ENCODE results near the gene KAT8.

KAT8 gene

GRCh38 chr16:31135535-31136286 is 18.2 kb downstream of the KAT8 start, which contains the start of gene PRSS8:
PRSS8 (minus strand) TSS chr16:31135727; CDS start chr16:31135498, 229 bp downstream.
- Histone ChIP-seq H3K4me1 (ENCODE audit: control insufficient read depth, insufficient read depth, low read length) (peaks cover 11% of the 10 kb centered on the region; the same call in 1 of the 2 replicates), H3K36me3 (ENCODE audit: control insufficient read depth in 2 of 2, insufficient read depth in 1 of 2, low read length in 2 of 2) (peaks cover 0 to 22% of the 10 kb centered on the region in 2 experiments; a peak in 1 of 3 replicates), H3K9me3 (ENCODE audit: control insufficient read depth, insufficient read depth, low read depth, low read length) (no peaks in the 10 kb centered on the region), H3K4me3 (ENCODE audit: low read depth, low read length) (no peak within 1 kb of the TSS), H3K27ac (ENCODE audit: extremely low read depth, low read depth, low read length) (no peak within 1 kb of the TSS)
- CTCF ChIA-PET, result interaction anchor here (0.6 to 1.0 kb wide), 3 partner anchors 137 to 450 kb away, joined by 3 to 4 read pairs (median 4); partner anchors contain the start of gene HSD3B7
- POLR2A ChIA-PET, result interaction anchor here (1.0 to 2.2 kb wide), 4 partner anchors 8 to 45 kb away, joined by 3 to 11 read pairs (median 5); partner anchors contain the start of genes FUS and KAT8
- TF ChIP-seq ZNF140 (tag by site-specific recombination; IDR thresholded peaks at IDR 0.05) (no peak), ZSCAN23 (tag by site-specific recombination; IDR thresholded peaks at IDR 0.05) (no peak), ZNF114 (tag by site-specific recombination; IDR thresholded peaks at IDR 0.05) (no peak), ZNF560 (tag by site-specific recombination; IDR thresholded peaks at IDR 0.05; ENCODE audit: borderline replicate concordance) (no peak), SP3 (tag by site-specific recombination; IDR thresholded peaks at IDR 0.05) (peak; percentile 46; the same call in 1 of the 2 replicates), GLI4 (tag by site-specific recombination; IDR thresholded peaks at IDR 0.05) (no peak), ZNF843 (tag by site-specific recombination; IDR thresholded peaks at IDR 0.05) (no peak), ZNF654 (tag by site-specific recombination; IDR thresholded peaks at IDR 0.05; ENCODE audit: low read depth) (no peak), TSHZ1 (tag by site-specific recombination; IDR thresholded peaks at IDR 0.05; ENCODE audit: borderline replicate concordance) (no peak), KLF7 (tag by site-specific recombination; IDR thresholded peaks at IDR 0.05; ENCODE audit: borderline replicate concordance) (no peak), ZFP37 (tag by site-specific recombination; IDR thresholded peaks at IDR 0.05) (no peak), ZNF501 (tag by site-specific recombination; IDR thresholded peaks at IDR 0.05) (no peak), ZNF623 (tag by site-specific recombination; IDR thresholded peaks at IDR 0.05) (no peak), ZBTB11 (tag by site-specific recombination; conservative IDR thresholded peaks at IDR 0.05; ENCODE audit: low read depth) (no peak), ZNF664 (tag by site-specific recombination; IDR thresholded peaks at IDR 0.05) (no peak), ZNF121 (tag by site-specific recombination; IDR thresholded peaks at IDR 0.05) (no peak), ZNF571 (tag by site-specific recombination; IDR thresholded peaks at IDR 0.05) (no peak), ZXDB (tag by site-specific recombination; IDR thresholded peaks at IDR 0.05) (no peak), ZBTB1 (tag by site-specific recombination; IDR thresholded peaks at IDR 0.05) (no peak), SP2 (tag by site-specific recombination; IDR thresholded peaks at IDR 0.05) (peak; percentile 42), ZNF169 (tag by site-specific recombination; IDR thresholded peaks at IDR 0.05) (no peak; the same call in 1 of the 2 replicates), HOXD13 (CRISPR knock-in tag; IDR thresholded peaks at IDR 0.05; ENCODE audit: borderline replicate concordance) (no peak), ZNF600 (tag by site-specific recombination; IDR thresholded peaks at IDR 0.05) (peak; percentile 52), RBAK (tag by site-specific recombination; IDR thresholded peaks at IDR 0.05) (no peak)
- TF ChIP-seq, protein P1, sequence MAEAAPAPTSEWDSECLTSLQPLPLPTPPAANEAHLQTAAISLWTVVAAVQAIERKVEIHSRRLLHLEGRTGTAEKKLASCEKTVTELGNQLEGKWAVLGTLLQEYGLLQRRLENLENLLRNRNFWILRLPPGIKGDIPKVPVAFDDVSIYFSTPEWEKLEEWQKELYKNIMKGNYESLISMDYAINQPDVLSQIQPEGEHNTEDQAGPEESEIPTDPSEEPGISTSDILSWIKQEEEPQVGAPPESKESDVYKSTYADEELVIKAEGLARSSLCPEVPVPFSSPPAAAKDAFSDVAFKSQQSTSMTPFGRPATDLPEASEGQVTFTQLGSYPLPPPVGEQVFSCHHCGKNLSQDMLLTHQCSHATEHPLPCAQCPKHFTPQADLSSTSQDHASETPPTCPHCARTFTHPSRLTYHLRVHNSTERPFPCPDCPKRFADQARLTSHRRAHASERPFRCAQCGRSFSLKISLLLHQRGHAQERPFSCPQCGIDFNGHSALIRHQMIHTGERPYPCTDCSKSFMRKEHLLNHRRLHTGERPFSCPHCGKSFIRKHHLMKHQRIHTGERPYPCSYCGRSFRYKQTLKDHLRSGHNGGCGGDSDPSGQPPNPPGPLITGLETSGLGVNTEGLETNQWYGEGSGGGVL (tag by site-specific recombination; IDR thresholded peaks at IDR 0.05), result no peak
- TF ChIP-seq, protein P2, sequence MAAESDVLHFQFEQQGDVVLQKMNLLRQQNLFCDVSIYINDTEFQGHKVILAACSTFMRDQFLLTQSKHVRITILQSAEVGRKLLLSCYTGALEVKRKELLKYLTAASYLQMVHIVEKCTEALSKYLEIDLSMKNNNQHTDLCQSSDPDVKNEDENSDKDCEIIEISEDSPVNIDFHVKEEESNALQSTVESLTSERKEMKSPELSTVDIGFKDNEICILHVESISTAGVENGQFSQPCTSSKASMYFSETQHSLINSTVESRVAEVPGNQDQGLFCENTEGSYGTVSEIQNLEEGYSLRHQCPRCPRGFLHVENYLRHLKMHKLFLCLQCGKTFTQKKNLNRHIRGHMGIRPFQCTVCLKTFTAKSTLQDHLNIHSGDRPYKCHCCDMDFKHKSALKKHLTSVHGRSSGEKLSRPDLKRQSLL (tag by site-specific recombination; IDR thresholded peaks at IDR 0.05), result no peak
- TF ChIP-seq, protein P3, sequence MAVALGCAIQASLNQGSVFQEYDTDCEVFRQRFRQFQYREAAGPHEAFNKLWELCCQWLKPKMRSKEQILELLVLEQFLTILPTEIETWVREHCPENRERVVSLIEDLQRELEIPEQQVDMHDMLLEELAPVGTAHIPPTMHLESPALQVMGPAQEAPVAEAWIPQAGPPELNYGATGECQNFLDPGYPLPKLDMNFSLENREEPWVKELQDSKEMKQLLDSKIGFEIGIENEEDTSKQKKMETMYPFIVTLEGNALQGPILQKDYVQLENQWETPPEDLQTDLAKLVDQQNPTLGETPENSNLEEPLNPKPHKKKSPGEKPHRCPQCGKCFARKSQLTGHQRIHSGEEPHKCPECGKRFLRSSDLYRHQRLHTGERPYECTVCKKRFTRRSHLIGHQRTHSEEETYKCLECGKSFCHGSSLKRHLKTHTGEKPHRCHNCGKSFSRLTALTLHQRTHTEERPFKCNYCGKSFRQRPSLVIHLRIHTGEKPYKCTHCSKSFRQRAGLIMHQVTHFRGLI (tag by site-specific recombination; IDR thresholded peaks at IDR 0.05), result no peak

Data from HEK293 (cell line).